ENCODE data around the gene NOB1. TPM values are rescaled to one million over a fixed set of nuclear protein-coding genes. Genes with fewer than 3 reads are reported as not detected.

NOB1 gene
- total and polyA plus RNA-seq, 9 of the 15 experiments (the other 6 are each of a cell fraction or from before 2014, with no cell fraction given), result 42.4 to 148 (median 116) TPM

- H3K9me3 ChIP-seq (replicated peaks; ENCODE audit: control insufficient read depth, insufficient read depth, low read depth, low read length), result no peaks in the 10 kb centered on the region
- H3K27me3 ChIP-seq (ENCODE audit: control insufficient read depth in 2 of 2, insufficient read depth in 2 of 2, low read length in 2 of 2), result no peaks in the 10 kb centered on the region
- no peak overlapping the region for H3K4me2 ChIP-seq (ENCODE audit: insufficient read depth, low read length)
- POLR2A ChIA-PET, result interaction anchor here (0.6 to 5.6 kb wide), 7 partner anchors 8 to 29 kb away, joined by 3 to 66 read pairs (median 4); partner anchors contain the start of genes NOB1 and NQO1
- peaks cover 78% of the 10 kb centered on the region for H3K36me3 ChIP-seq (ENCODE audit: control insufficient read depth, insufficient read depth, low read length)
- no peak overlapping the region for H3K9ac ChIP-seq (ENCODE audit: insufficient read depth in 1 of 2, low read depth in 2 of 2, low read length in 2 of 2)
- FAIRE-seq, result no peak
- no peak overlapping the region for H2AFZ ChIP-seq (ENCODE audit: low read depth, low read length)
- H3K4me1 ChIP-seq (replicated peaks in 1 of 2; ENCODE audit: control insufficient read depth in 2 of 2, insufficient read depth in 2 of 2, low read length in 2 of 2), result no peaks in the 10 kb centered on the region
- CTCF ChIA-PET (ENCODE audit: low intra/inter-chr PET ratio), result no interaction called here
- no peak overlapping the region for H3K27ac ChIP-seq (ENCODE audit: extremely low read depth, low read depth, low read length)
- peaks cover 7% of the 10 kb centered on the region; the same call in 2 of the 3 replicates for H3K79me2 ChIP-seq (ENCODE audit: control insufficient read depth, insufficient read depth, low read length)
- no peaks in the 10 kb centered on the region for H3K9me1 ChIP-seq (ENCODE audit: control insufficient read depth, insufficient read depth, low read length)
- no peak overlapping the region for H3K4me3 ChIP-seq
- TF ChIP-seq NFIC (IDR thresholded peaks at IDR 0.05) (peak; percentile 81), HOMEZ (CRISPR knock-in tag; IDR thresholded peaks at IDR 0.05) (no peak), RBFOX2 (IDR thresholded peaks at IDR 0.05; ENCODE audit: low read depth, low read length) (peak; percentile 45; the same call in 1 of the 2 replicates), NFIX (CRISPR knock-in tag; IDR thresholded peaks at IDR 0.05; ENCODE audit: low read depth) (peak; percentile 18; the same call in 1 of the 2 replicates), POLR2G (IDR thresholded peaks at IDR 0.05; ENCODE audit: low read depth, low read length) (peak; percentile 50), ZBTB33 (CRISPR knock-in tag; IDR thresholded peaks at IDR 0.05) (peak; percentile 78), CHD2 (IDR thresholded peaks at IDR 0.05; ENCODE audit: low read depth, low read length) (no peak)
- intact Hi-C loops (cut with micrococcal nuclease), result no loop called here
- ATAC-seq, result no peak
- no peaks in the 10 kb centered on the region; the same call in 1 of the 2 replicates for H4K20me1 ChIP-seq (replicated peaks; ENCODE audit: control insufficient read depth, insufficient read depth, low read length)
- DNase-seq (ENCODE audit: extremely low read depth in 1 of 4, low spot score in 3 of 4), result no peak
- BruUV-seq (replicated peaks), result TSS peak; percentile 46
- in situ Hi-C loops (cut with MboI), result no loop called here
- 92% methylated on average over 24 of the region's 41 CpGs for WGBS (ENCODE audit: insufficient coverage, low coverage, missing lambda C conversion rate)
Measured at GRCh38 chr16:69741951-69742904, 12.5 kb downstream of the NOB1 start.

All from K562 (cell line).